ENCODE measurements around the gene GAL3ST2. TPM values are rescaled to one million over a fixed set of nuclear protein-coding genes. Genes with fewer than 3 reads are reported as not detected.

GAL3ST2 gene
- polyA plus RNA-seq, 1 donor from 2014 or later: not detected

- Histone ChIP-seq H3K9me2 (ENCODE audit: insufficient read depth, low read length) (no peaks in the 10 kb centered on the region), H4K20me1 (ENCODE audit: insufficient read depth) (no peaks in the 10 kb centered on the region), H3F3A (ENCODE audit: insufficient read depth, low read length, poor library complexity, severe bottlenecking) (no peaks in the 10 kb centered on the region), H3K9ac (ENCODE audit: low read length) (no peak overlapping the region), H3K79me2 (replicated peaks; ENCODE audit: insufficient read depth, low read length) (no peaks in the 10 kb centered on the region), H2AFZ (ENCODE audit: low read depth, low read length) (no peak overlapping the region), H3K4me3 (ENCODE audit: low read length) (no peak overlapping the region), H3K27me3 (ENCODE audit: insufficient read depth, low read depth, low read length) (no peaks in the 10 kb centered on the region), H3K9me3 (ENCODE audit: low read length) (no peaks in the 10 kb centered on the region), H3K4me2 (ENCODE audit: low read length) (no peak overlapping the region), H3K27ac (ENCODE audit: low read length) (no peak overlapping the region), H3K36me3 (ENCODE audit: insufficient read depth, low read length) (no peaks in the 10 kb centered on the region)
- no peak for TF ChIP-seq POLR2AphosphoS5 (IDR thresholded peaks at IDR 0.05)
- TF ChIP-seq SMC3 (conservative IDR thresholded peaks at IDR 0.05; ENCODE audit: poor library complexity): no peak
- TF ChIP-seq TAF1 (IDR thresholded peaks at IDR 0.05; ENCODE audit: low read depth): no peak
- no peak for TF ChIP-seq EP300 (conservative IDR thresholded peaks at IDR 0.05; ENCODE audit: poor library complexity, severe bottlenecking)
- TF ChIP-seq CTCF (IDR thresholded peaks at IDR 0.05; ENCODE audit: poor library complexity, severe bottlenecking): no peak
- no peak for TF ChIP-seq MXI1 (conservative IDR thresholded peaks at IDR 0.05; ENCODE audit: poor library complexity, severe bottlenecking)
- no peak for TF ChIP-seq REST (IDR thresholded peaks at IDR 0.05; ENCODE audit: borderline replicate concordance)
- TF ChIP-seq EZH2 (IDR thresholded peaks at IDR 0.05; ENCODE audit: borderline replicate concordance, insufficient read depth, low read length, poor library complexity, severe bottlenecking): no peak
- no peak for TF ChIP-seq RAD21 (conservative IDR thresholded peaks at IDR 0.05)
Measured at GRCh38 chr2:241814393-241814642, 37.7 kb downstream of the GAL3ST2 start.

- Histone ChIP-seq H3K27me3 (ENCODE audit: insufficient read depth, low read depth, low read length) (no peaks in the 10 kb centered on the region), H2AFZ (ENCODE audit: low read depth, low read length) (no peak overlapping the region), H3K4me2 (ENCODE audit: low read length) (no peak overlapping the region), H3K9ac (ENCODE audit: low read length) (no peak overlapping the region), H3K9me2 (ENCODE audit: insufficient read depth, low read length) (no peaks in the 10 kb centered on the region), H3K9me3 (ENCODE audit: low read length) (no peaks in the 10 kb centered on the region), H3K4me3 (ENCODE audit: low read length) (no peak overlapping the region), H3K79me2 (replicated peaks; ENCODE audit: insufficient read depth, low read length) (no peaks in the 10 kb centered on the region), H3K36me3 (ENCODE audit: insufficient read depth, low read length) (no peaks in the 10 kb centered on the region), H3K27ac (ENCODE audit: low read length) (no peak overlapping the region), H4K20me1 (ENCODE audit: insufficient read depth) (no peaks in the 10 kb centered on the region), H3F3A (ENCODE audit: insufficient read depth, low read length, poor library complexity, severe bottlenecking) (no peaks in the 10 kb centered on the region)
- TF ChIP-seq CTCF (IDR thresholded peaks at IDR 0.05; ENCODE audit: poor library complexity, severe bottlenecking) (no peak), TAF1 (IDR thresholded peaks at IDR 0.05; ENCODE audit: low read depth) (no peak), EP300 (conservative IDR thresholded peaks at IDR 0.05; ENCODE audit: poor library complexity, severe bottlenecking) (no peak), POLR2AphosphoS5 (IDR thresholded peaks at IDR 0.05) (no peak), EZH2 (IDR thresholded peaks at IDR 0.05; ENCODE audit: borderline replicate concordance, insufficient read depth, low read length, poor library complexity, severe bottlenecking) (no peak), REST (IDR thresholded peaks at IDR 0.05; ENCODE audit: borderline replicate concordance) (no peak), MXI1 (conservative IDR thresholded peaks at IDR 0.05; ENCODE audit: poor library complexity, severe bottlenecking) (no peak), RAD21 (conservative IDR thresholded peaks at IDR 0.05) (no peak), SMC3 (conservative IDR thresholded peaks at IDR 0.05; ENCODE audit: poor library complexity) (no peak)
Measured at GRCh38 chr2:241814643-241815476, 38.2 kb downstream of the GAL3ST2 start.

Data from neural cell (in vitro differentiated cells).